ENCODE data around the gene SNX25. TPM values are rescaled to one million over a fixed set of nuclear protein-coding genes. Genes with fewer than 3 reads are reported as not detected.

Gene SNX25
- total RNA-seq, 4 donors from 2014 or later = 11.3 to 17.3 (median 13.4) TPM

- Histone ChIP-seq H3K27me3 (no peaks in the 10 kb centered on the region), H3K27ac (no peak overlapping the region), H3K9me3 (no peaks in the 10 kb centered on the region), H3K4me1 (peaks cover 14 to 16% of the 10 kb centered on the region in 2 donors), H3K36me3 (no peaks in the 10 kb centered on the region), H3K4me3 (no peak overlapping the region)
- no peak for TF ChIP-seq POLR2A (IDR thresholded peaks at IDR 0.05)
- TF ChIP-seq, protein P1, sequence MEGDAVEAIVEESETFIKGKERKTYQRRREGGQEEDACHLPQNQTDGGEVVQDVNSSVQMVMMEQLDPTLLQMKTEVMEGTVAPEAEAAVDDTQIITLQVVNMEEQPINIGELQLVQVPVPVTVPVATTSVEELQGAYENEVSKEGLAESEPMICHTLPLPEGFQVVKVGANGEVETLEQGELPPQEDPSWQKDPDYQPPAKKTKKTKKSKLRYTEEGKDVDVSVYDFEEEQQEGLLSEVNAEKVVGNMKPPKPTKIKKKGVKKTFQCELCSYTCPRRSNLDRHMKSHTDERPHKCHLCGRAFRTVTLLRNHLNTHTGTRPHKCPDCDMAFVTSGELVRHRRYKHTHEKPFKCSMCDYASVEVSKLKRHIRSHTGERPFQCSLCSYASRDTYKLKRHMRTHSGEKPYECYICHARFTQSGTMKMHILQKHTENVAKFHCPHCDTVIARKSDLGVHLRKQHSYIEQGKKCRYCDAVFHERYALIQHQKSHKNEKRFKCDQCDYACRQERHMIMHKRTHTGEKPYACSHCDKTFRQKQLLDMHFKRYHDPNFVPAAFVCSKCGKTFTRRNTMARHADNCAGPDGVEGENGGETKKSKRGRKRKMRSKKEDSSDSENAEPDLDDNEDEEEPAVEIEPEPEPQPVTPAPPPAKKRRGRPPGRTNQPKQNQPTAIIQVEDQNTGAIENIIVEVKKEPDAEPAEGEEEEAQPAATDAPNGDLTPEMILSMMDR (IDR thresholded peaks at IDR 0.05 in 4 of 5, conservative IDR thresholded peaks at IDR 0.05 in 1 of 5) = no peak
- intact Hi-C loops (cut with DNase I; ENCODE audit: low total_unique reads) = no loop called here
- ATAC-seq (no peak), DNase-seq (no peak)
- in situ Hi-C loops (cut with MboI; ENCODE audit: low sequenced_read_pairs in 4 of 4) = loop anchor here in 2 of 4 donors (25.0 kb wide), 2 partner anchors 165 to 390 kb away; partner anchors contain the start of genes ANKRD37 (in 1 of the 2) and LRP2BP (in 1 of the 2)
Measured at GRCh38 chr4:185221912-185222311, 12.5 kb downstream of the SNX25 start.

DNA sequence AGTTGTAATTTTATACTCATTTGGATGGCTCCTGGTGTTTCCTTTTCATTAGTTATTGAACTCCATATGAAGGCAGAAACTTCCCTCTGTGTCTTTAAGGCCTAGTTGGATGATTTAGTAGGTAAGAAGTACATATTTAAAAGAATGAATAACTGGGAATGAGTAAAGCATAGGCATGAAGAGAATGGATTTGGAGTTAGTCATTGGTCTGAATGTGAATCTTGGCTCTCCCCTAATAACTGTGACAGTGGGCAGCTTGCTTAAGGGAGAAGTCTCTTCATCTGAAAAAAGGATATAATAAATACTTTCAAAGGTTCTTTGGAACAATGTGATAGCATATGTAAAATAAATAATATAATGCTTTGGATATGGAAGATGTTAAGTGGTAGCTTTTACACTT is 13.2 kb downstream of the SNX25 start:
- DNase-seq = no peak
- no peak overlapping the region for H3K27ac ChIP-seq
- peaks cover 7 to 15% of the 10 kb centered on the region in 2 donors for H3K4me1 ChIP-seq
- no peak for TF ChIP-seq POLR2A (IDR thresholded peaks at IDR 0.05)
- TF ChIP-seq, protein P1 (IDR thresholded peaks at IDR 0.05 in 4 of 5, conservative IDR thresholded peaks at IDR 0.05 in 1 of 5) = no peak
- H3K36me3 ChIP-seq = no peaks in the 10 kb centered on the region
- no peak overlapping the region for H3K4me3 ChIP-seq
- H3K9me3 ChIP-seq = no peaks in the 10 kb centered on the region
- in situ Hi-C loops (cut with MboI; ENCODE audit: low sequenced_read_pairs in 4 of 4) (loop anchor here in 2 of 4 donors (25.0 kb wide), 2 partner anchors 165 to 390 kb away; partner anchors contain the start of genes ANKRD37 (in 1 of the 2) and LRP2BP (in 1 of the 2)), intact Hi-C loops (cut with DNase I; ENCODE audit: low total_unique reads) (no loop called here)
- H3K27me3 ChIP-seq = no peaks in the 10 kb centered on the region
- ATAC-seq = no peak

- intact Hi-C loops (cut with DNase I; ENCODE audit: low total_unique reads) = no loop called here
- H3K4me1 ChIP-seq = peaks cover 3 to 10% of the 10 kb centered on the region in 2 donors
- no peak overlapping the region for H3K27ac ChIP-seq
- TF ChIP-seq, protein P1 (IDR thresholded peaks at IDR 0.05 in 4 of 5, conservative IDR thresholded peaks at IDR 0.05 in 1 of 5) = no peak
- no peak for TF ChIP-seq POLR2A (IDR thresholded peaks at IDR 0.05)
- H3K36me3 ChIP-seq = no peaks in the 10 kb centered on the region
- H3K9me3 ChIP-seq = no peaks in the 10 kb centered on the region
- in situ Hi-C loops (cut with MboI; ENCODE audit: low sequenced_read_pairs in 4 of 4) = loop anchor here in 2 of 4 donors (25.0 kb wide), 2 partner anchors 163 to 388 kb away; partner anchors contain the start of genes ANKRD37 (in 1 of the 2) and LRP2BP (in 1 of the 2)
- DNase-seq (no peak), ATAC-seq (no peak)
- no peak overlapping the region for H3K4me3 ChIP-seq
- H3K27me3 ChIP-seq = no peaks in the 10 kb centered on the region
Measured at GRCh38 chr4:185224597-185224996, 15.2 kb downstream of the SNX25 start.

DNA sequence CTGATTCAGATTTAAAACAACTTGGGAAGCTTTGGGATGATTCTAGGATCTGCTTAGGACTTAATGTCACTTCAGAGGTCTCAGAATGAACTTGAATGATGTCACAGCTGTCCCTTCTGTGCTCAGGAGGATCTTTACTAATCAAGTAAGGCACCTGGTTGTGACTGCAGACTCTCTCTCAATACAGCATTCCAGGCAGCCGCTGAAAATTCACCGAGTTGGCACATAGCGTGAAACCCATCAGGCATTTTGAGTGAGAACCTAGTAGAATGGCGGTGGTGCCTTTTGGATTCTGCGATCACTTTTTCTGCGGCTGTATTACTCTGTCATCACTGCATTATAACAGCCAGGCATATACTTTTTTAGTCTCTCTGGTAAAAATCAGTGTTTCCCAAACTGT is 16.5 kb downstream of the SNX25 start:
- Histone ChIP-seq H3K36me3 (no peaks in the 10 kb centered on the region), H3K27ac (no peak overlapping the region), H3K9me3 (no peaks in the 10 kb centered on the region), H3K4me1 (peaks cover 0 to 6% of the 10 kb centered on the region in 2 donors), H3K4me3 (no peak overlapping the region), H3K27me3 (no peaks in the 10 kb centered on the region)
- ATAC-seq = no peak
- no peak for DNase-seq
- intact Hi-C loops (cut with DNase I; ENCODE audit: low total_unique reads) (no loop called here), in situ Hi-C loops (cut with MboI; ENCODE audit: low sequenced_read_pairs in 4 of 4) (no loop called here)
- TF ChIP-seq, protein P1 (IDR thresholded peaks at IDR 0.05 in 4 of 5, conservative IDR thresholded peaks at IDR 0.05 in 1 of 5) = no peak
- TF ChIP-seq POLR2A (IDR thresholded peaks at IDR 0.05) = no peak

- DNase-seq = no peak
- intact Hi-C loops (cut with DNase I; ENCODE audit: low total_unique reads) = no loop called here
- no peak overlapping the region for H3K27ac ChIP-seq
Measured at GRCh38 chr4:185227131-185227551, 17.7 kb downstream of the SNX25 start.

More at GRCh38 chr4:185227131-185227551, 17.7 kb downstream of the SNX25 start:
- Histone ChIP-seq H3K9me3 (no peaks in the 10 kb centered on the region), H3K4me3 (no peak overlapping the region), H3K36me3 (no peaks in the 10 kb centered on the region), H3K27me3 (no peaks in the 10 kb centered on the region), H3K4me1 (peaks cover 0 to 6% of the 10 kb centered on the region in 2 donors)
- in situ Hi-C loops (cut with MboI; ENCODE audit: low sequenced_read_pairs in 4 of 4) = no loop called here
- ATAC-seq = no peak
- no peak for TF ChIP-seq POLR2A (IDR thresholded peaks at IDR 0.05)
- TF ChIP-seq, protein P1 (IDR thresholded peaks at IDR 0.05 in 4 of 5, conservative IDR thresholded peaks at IDR 0.05 in 1 of 5) = no peak

All from gastrocnemius medialis (tissue), 4 donors.